Smooth muscle cell (in vitro differentiated cells): ENCODE measurements around the gene PDE4D. TPM values are rescaled to one million over a fixed set of nuclear protein-coding genes. Genes with fewer than 3 reads are reported as not detected.

Source experiments
- DNase-seq: peaks from one replicate; lab custom pipeline; 2025; ENCODE audit not compliant: unreplicated experiment; lab: John Stamatoyannopoulos, UW
- H2AFZ ChIP-seq: fragments of 200-600 bp; sonication (generic); 2 replicates; pipeline ENCODE4 v1.6.0; 2016; ENCODE audit warnings: antibody characterized with exemption, low read depth, mild to moderate bottlenecking
- H3F3A ChIP-seq: fragments of 200-600 bp; sonication (generic); 2 replicates; pipeline ENCODE4 v1.6.0; 2017; ENCODE audit warnings: antibody characterized with exemption, low read depth
- H3K27ac ChIP-seq: fragments of 200-600 bp; sonication (generic); 2 replicates; pipeline ENCODE4 v1.5.1; 2016; ENCODE audit warnings: low read depth, mild to moderate bottlenecking
- H3K27me3 ChIP-seq: fragments of 200-600 bp; sonication (generic); 2 replicates; pipeline ENCODE4 v1.6.1; 2016; ENCODE audit warnings: low read depth, mild to moderate bottlenecking
- H3K36me3 ChIP-seq: fragments of 200-600 bp; sonication (generic); 2 replicates; pipeline ENCODE4 v1.5.1; 2016; ENCODE audit warnings: low read depth
- H3K4me1 ChIP-seq: fragments of 200-600 bp; sonication (generic); 2 replicates; pipeline ENCODE4 v1.5.1; 2016; ENCODE audit warnings: low read depth
- H3K4me2 ChIP-seq: fragments of 200-600 bp; sonication (generic); 2 replicates; pipeline ENCODE4 v1.6.0; 2016; ENCODE audit warnings: mild to moderate bottlenecking
- H3K4me3 ChIP-seq: fragments of 200-600 bp; sonication (generic); 2 replicates; pipeline ENCODE4 v1.5.1; 2016; ENCODE audit warnings: mild to moderate bottlenecking
- H3K79me2 ChIP-seq: fragments of 200-600 bp; sonication (generic); 2 replicates; pipeline ENCODE4 v1.6.0; 2016; ENCODE audit warnings: low read depth, mild to moderate bottlenecking
- H3K9ac ChIP-seq: fragments of 200-600 bp; sonication (generic); 2 replicates; pipeline ENCODE4 v1.6.0; 2016; ENCODE audit warnings: low read depth
- H3K9me3 ChIP-seq: fragments of 200-600 bp; sonication (generic); replicated peaks from 2 replicates; pipeline ENCODE4 v1.5.1; 2016; ENCODE audit warnings: low read depth
- H4K20me1 ChIP-seq: fragments of 200-600 bp; sonication (generic); 2 replicates; pipeline ENCODE4 v1.6.0; 2016; ENCODE audit warnings: low read depth
- WGBS: methylation state at CpG from one replicate; pipeline ENCODE4 v1.1.7; 2016; ENCODE audit warnings: low lambda C conversion rate; 5-methylcytosine and 5-hydroxymethylcytosine counted together
- polyA plus RNA-seq: library from polyadenylated mRNA; unstranded; fragments of >200 nt; fragmentation: Nextera tagmentation; extraction: Ambion mirVana; gene quantifications from 2 replicates; pipeline ENCODE4 v1.2.1, GENCODE V29; 2016
- total RNA-seq: library from RNA; depleted of rRNA; stranded (reverse); fragments of >200 nt; gene quantifications from 2 replicates; pipeline ENCODE4 v1.2.3, GENCODE V29; 2014
- TF ChIP-seq, protein P1 (sequence below): fragments of 200-600 bp; sonication (generic); IDR thresholded peaks from 2 replicates; pipeline ENCODE4 v1.5.1; 2017; ENCODE audit warnings: borderline replicate concordance, mild to moderate bottlenecking, antibody characterized with exemption; ENCODE audit not compliant: insufficient read depth, poor library complexity, severe bottlenecking

PDE4D gene
- total and polyA plus RNA-seq, 2 experiments from 2014 or later = 16.4 to 61.0 TPM

- DNase-seq = no peak
Measured at GRCh38 chr5:59261969-59262368, 631.6 kb downstream of the PDE4D start.

DNA sequence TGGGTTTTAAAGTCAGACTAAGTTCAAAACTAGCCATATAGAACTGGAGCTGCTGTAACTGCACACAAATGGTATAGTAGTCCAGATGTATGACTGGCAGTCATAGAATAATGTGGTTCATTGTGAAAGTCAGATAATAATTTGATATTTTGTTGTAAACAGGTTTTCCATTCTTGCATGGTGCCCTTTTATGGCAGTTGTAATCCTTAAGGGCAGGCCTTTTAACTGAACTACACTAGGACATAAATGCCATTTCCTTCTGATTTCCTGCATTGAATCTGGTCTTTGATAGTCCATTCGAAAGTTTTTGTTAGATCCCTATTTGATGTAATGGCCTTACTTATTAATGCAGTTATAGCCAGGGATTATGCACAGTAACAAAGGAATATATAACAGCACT lies 632.6 kb downstream of the PDE4D start:
- H3K9me3 ChIP-seq = no peaks in the 10 kb centered on the region
- H3F3A ChIP-seq = no peaks in the 10 kb centered on the region
- DNase-seq = no peak
- no peak overlapping the region for H2AFZ ChIP-seq
- no peak overlapping the region for H3K4me3 ChIP-seq
- H4K20me1 ChIP-seq = peaks cover 6% of the 10 kb centered on the region
- no peaks in the 10 kb centered on the region for H3K27me3 ChIP-seq
- H3K4me1 ChIP-seq = peaks cover 9% of the 10 kb centered on the region
- peaks cover 11% of the 10 kb centered on the region for H3K79me2 ChIP-seq
- TF ChIP-seq, protein P1, sequence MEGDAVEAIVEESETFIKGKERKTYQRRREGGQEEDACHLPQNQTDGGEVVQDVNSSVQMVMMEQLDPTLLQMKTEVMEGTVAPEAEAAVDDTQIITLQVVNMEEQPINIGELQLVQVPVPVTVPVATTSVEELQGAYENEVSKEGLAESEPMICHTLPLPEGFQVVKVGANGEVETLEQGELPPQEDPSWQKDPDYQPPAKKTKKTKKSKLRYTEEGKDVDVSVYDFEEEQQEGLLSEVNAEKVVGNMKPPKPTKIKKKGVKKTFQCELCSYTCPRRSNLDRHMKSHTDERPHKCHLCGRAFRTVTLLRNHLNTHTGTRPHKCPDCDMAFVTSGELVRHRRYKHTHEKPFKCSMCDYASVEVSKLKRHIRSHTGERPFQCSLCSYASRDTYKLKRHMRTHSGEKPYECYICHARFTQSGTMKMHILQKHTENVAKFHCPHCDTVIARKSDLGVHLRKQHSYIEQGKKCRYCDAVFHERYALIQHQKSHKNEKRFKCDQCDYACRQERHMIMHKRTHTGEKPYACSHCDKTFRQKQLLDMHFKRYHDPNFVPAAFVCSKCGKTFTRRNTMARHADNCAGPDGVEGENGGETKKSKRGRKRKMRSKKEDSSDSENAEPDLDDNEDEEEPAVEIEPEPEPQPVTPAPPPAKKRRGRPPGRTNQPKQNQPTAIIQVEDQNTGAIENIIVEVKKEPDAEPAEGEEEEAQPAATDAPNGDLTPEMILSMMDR = no peak
- H3K27ac ChIP-seq = no peak overlapping the region
- no peak overlapping the region for H3K9ac ChIP-seq
- H3K4me2 ChIP-seq = no peak overlapping the region
- WGBS = 54% methylated on average over 1 of the region's 1 CpG
- H3K36me3 ChIP-seq = no peaks in the 10 kb centered on the region

More at GRCh38 chr5:59261969-59262368, 631.6 kb downstream of the PDE4D start:
- Histone ChIP-seq H3K27ac (no peak overlapping the region), H3K9ac (no peak overlapping the region), H3K9me3 (no peaks in the 10 kb centered on the region), H3K27me3 (no peaks in the 10 kb centered on the region), H3K4me3 (no peak overlapping the region), H3K4me2 (no peak overlapping the region), H3K79me2 (peaks cover 11% of the 10 kb centered on the region), H3F3A (no peaks in the 10 kb centered on the region), H2AFZ (no peak overlapping the region), H3K4me1 (peaks cover 9% of the 10 kb centered on the region), H3K36me3 (no peaks in the 10 kb centered on the region), H4K20me1 (peaks cover 6% of the 10 kb centered on the region)
- TF ChIP-seq, protein P1 = no peak
- WGBS = 97% methylated on average over 1 of the region's 1 CpG

- Histone ChIP-seq H3K27ac (no peak overlapping the region), H3K4me3 (no peak overlapping the region), H3K4me1 (peaks cover 9% of the 10 kb centered on the region), H2AFZ (no peak overlapping the region), H3K4me2 (no peak overlapping the region), H3K36me3 (no peaks in the 10 kb centered on the region), H3F3A (peaks cover 3% of the 10 kb centered on the region), H3K79me2 (peaks cover 11% of the 10 kb centered on the region), H4K20me1 (peaks cover 6% of the 10 kb centered on the region), H3K27me3 (no peaks in the 10 kb centered on the region), H3K9ac (no peak overlapping the region), H3K9me3 (no peaks in the 10 kb centered on the region)
- 96% methylated on average over 3 of the region's 3 CpGs for WGBS
- no peak for DNase-seq
- TF ChIP-seq, protein P1 = no peak
Measured at GRCh38 chr5:59260200-59260599, 633.3 kb downstream of the PDE4D start.

GRCh38 chr5:59259237-59259636 lies 634.3 kb downstream of the PDE4D start:
- Histone ChIP-seq H3F3A (peaks cover 3% of the 10 kb centered on the region), H3K9me3 (no peaks in the 10 kb centered on the region), H4K20me1 (peaks cover 6% of the 10 kb centered on the region), H3K9ac (no peak overlapping the region), H3K27ac (no peak overlapping the region), H3K4me2 (no peak overlapping the region), H3K4me3 (no peak overlapping the region), H3K36me3 (no peaks in the 10 kb centered on the region), H3K27me3 (no peaks in the 10 kb centered on the region), H2AFZ (no peak overlapping the region), H3K79me2 (peaks cover 11% of the 10 kb centered on the region), H3K4me1 (peaks cover under 1% of the 10 kb centered on the region)
- TF ChIP-seq, protein P1 = no peak
- DNase-seq = no peak
- WGBS = 77% methylated on average over 1 of the region's 1 CpG
